Panc1 (cell line): ENCODE data around the gene ADAM12. TPM values are rescaled to one million over a fixed set of nuclear protein-coding genes. Genes with fewer than 3 reads are reported as not detected.

Experiments
- ATAC-seq: fragments of 200-7000 bp; cut with Tn5 transposase; 2 replicates; pipeline ENCODE4 v1.9.1; 2020; ENCODE audit warnings: mild to moderate bottlenecking, moderate library complexity
- BruUV-seq: library from RNA; stranded (reverse); fragments of 400-500 nt; replicated peaks from 2 replicates; lab custom pipeline; 2021; lab: Mats Ljungman, UMichigan
- CTCF ChIA-PET: fragments of 300-600 bp; sonication (Branson Sonifier 250); formaldehyde crosslinking; loops from one replicate; lab custom pipeline; 2022; ENCODE audit warnings: antibody characterized with exemption; lab: Charles Lee
- POLR2A ChIA-PET: fragments of 300-600 bp; sonication (Branson Sonifier 250); formaldehyde crosslinking; loops from one replicate; lab custom pipeline; 2022; ENCODE audit warnings: antibody characterized with exemption; lab: Charles Lee
- DNase-seq: peaks from one replicate; pipeline ENCODE4 v3.0.0-alpha.2; 2010; ENCODE audit warnings: low read depth, low spot score
- H3K27ac ChIP-seq: 2 replicates; pipeline ENCODE4 v1.5.1; 2011; ENCODE audit warnings: mild to moderate bottlenecking, low read length, inconsistent platforms
- H3K27me3 ChIP-seq: fragments of 200-500 bp; sonication (Bioruptor generic); 2 replicates; pipeline ENCODE4 v1.6.0; 2014; ENCODE audit warnings: low read length, inconsistent platforms; ENCODE audit not compliant: control insufficient read depth, insufficient read depth
- H3K36me3 ChIP-seq: fragments of 200-500 bp; sonication (Bioruptor generic); 2 replicates; pipeline ENCODE4 v1.5.1; 2014; ENCODE audit warnings: inconsistent platforms, mild to moderate bottlenecking, low read length, moderate library complexity; ENCODE audit not compliant: control insufficient read depth, insufficient read depth
- H3K4me1 ChIP-seq: 2 replicates; pipeline ENCODE4 v1.5.1; 2011; ENCODE audit warnings: inconsistent platforms, mild to moderate bottlenecking, low read length, moderate library complexity; ENCODE audit not compliant: control insufficient read depth, insufficient read depth
- H3K4me3 ChIP-seq, 2 experiments: 2 replicates each; pipeline ENCODE4 v1.5.1; 2011 to 2012; ENCODE audit warnings: low read depth in 2 of 2, low read length in 2 of 2, mild to moderate bottlenecking in 2 of 2, inconsistent platforms in 1 of 2, moderate library complexity in 1 of 2
- H3K9me3 ChIP-seq: fragments of 200-500 bp; sonication (Bioruptor generic); 2 replicates; pipeline ENCODE4 v1.5.1; 2014; ENCODE audit warnings: low read depth, mild to moderate bottlenecking, inconsistent platforms, low read length, moderate library complexity; ENCODE audit not compliant: control insufficient read depth, insufficient read depth
- POLR2AphosphoS5 ChIP-seq: IDR thresholded peaks from 2 replicates; pipeline ENCODE4 v1.6.1; 2012; ENCODE audit warnings: mild to moderate bottlenecking, low read depth, low read length, moderate library complexity
- REST ChIP-seq, 2 experiments: IDR thresholded peaks; 2 replicates each; pipeline ENCODE4 v1.6.1; 2011 to 2012; ENCODE audit warnings: low read depth in 2 of 2, control low read depth in 1 of 2, low read length in 1 of 2, mild to moderate bottlenecking in 1 of 2, moderate library complexity in 1 of 2; ENCODE audit not compliant: insufficient read depth in 1 of 2
- SIN3A ChIP-seq: IDR thresholded peaks from 2 replicates; pipeline ENCODE4 v1.6.1; 2012; ENCODE audit warnings: low read depth, mild to moderate bottlenecking, low read length, moderate library complexity, borderline replicate concordance; ENCODE audit not compliant: insufficient read depth
- TCF7L2 ChIP-seq: IDR thresholded peaks from 2 replicates; pipeline ENCODE4 v1.6.1; 2011; ENCODE audit warnings: mild to moderate bottlenecking, low read depth, low read length, inconsistent platforms
- in situ Hi-C: cut with HindIII; loops from 2 replicates; pipeline ENCODE4 v1.10.0; 2016; ENCODE audit warnings: low sequenced_read_pairs, low pct_unique_long_range_greater_than_20kb
- intact Hi-C: fragments of 100-400 bp; cut with micrococcal nuclease; formaldehyde crosslinking; loops from one replicate; pipeline ENCODE4 v1.10.0; 2022; ENCODE audit not compliant: unreplicated experiment
- total RNA-seq: library from RNA; stranded (reverse); gene quantifications from one replicate; pipeline ENCODE4 v1.2.1, GENCODE V29; 2021; ENCODE audit not compliant: unreplicated experiment
- TF ChIP-seq, protein P1 (sequence below): fragments of 450-650 bp; IDR thresholded peaks from 2 replicates; pipeline ENCODE4 v1.5.1; 2017; ENCODE audit warnings: mild to moderate bottlenecking

ADAM12 gene
- total RNA-seq, 1 experiment from 2014 or later: 0.10 TPM

DNA sequence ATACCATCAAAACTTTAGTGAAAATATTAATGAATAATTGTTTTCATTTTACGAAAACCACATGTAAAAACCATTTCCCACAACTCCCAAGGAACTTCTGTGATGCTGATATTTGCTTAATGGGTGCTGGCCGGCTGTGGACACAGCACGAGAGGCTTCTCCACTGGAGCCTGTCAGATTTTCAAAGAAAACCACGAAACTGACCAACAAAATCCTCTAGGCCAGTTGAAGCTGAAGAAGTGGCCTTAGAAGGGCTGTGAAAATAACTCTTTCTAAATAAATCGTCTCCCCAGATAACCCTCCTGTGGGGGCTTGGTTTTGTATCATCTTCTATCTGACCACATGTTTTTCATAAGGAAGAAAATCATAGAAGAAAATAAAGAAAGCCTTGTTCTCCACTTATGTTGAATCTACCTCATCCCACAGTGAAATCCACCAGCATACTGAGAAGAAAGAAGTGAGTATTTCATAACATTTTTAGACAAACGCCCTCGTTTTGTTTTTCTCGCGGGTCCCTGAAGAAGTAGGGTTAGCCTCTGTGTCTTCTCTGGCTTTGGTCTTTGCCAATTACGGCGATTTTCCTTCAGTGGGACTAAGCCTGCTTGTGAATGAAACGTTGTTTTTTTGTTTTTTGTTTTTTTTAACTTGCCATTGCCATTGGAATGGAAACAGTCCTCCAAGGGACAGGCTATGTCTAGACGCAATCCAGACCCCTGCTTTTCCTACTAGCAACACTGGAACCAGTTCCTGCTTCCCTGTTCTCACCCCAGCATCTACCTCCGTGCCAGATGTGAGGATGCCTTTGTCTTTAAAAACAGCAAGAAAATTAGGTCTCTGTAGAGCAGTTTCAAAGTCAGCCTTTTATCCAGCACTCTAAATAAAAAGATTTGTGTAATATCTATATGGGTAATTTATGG, 123.9 kb downstream of the ADAM12 start:
- DNase-seq (no peak), ATAC-seq (no peak)
- no peak overlapping the region for H3K27ac ChIP-seq
- in situ Hi-C loops: no loop called here
- no peak for TF ChIP-seq SIN3A
- no peak for TF ChIP-seq TCF7L2
- TF ChIP-seq, protein P1, sequence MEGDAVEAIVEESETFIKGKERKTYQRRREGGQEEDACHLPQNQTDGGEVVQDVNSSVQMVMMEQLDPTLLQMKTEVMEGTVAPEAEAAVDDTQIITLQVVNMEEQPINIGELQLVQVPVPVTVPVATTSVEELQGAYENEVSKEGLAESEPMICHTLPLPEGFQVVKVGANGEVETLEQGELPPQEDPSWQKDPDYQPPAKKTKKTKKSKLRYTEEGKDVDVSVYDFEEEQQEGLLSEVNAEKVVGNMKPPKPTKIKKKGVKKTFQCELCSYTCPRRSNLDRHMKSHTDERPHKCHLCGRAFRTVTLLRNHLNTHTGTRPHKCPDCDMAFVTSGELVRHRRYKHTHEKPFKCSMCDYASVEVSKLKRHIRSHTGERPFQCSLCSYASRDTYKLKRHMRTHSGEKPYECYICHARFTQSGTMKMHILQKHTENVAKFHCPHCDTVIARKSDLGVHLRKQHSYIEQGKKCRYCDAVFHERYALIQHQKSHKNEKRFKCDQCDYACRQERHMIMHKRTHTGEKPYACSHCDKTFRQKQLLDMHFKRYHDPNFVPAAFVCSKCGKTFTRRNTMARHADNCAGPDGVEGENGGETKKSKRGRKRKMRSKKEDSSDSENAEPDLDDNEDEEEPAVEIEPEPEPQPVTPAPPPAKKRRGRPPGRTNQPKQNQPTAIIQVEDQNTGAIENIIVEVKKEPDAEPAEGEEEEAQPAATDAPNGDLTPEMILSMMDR: no peak
- TF ChIP-seq POLR2AphosphoS5: no peak
- TF ChIP-seq REST (IDR thresholded peaks at IDR 0.05; ENCODE audit: insufficient read depth in 1 of 2, low read depth in 2 of 2, low read length in 1 of 2): no peak
- no peaks in the 10 kb centered on the region for H3K9me3 ChIP-seq
- intact Hi-C loops: no loop called here
- no peaks in the 10 kb centered on the region for H3K36me3 ChIP-seq
- ChIA-PET CTCF (no interaction called here), POLR2A (no interaction called here)
- BruUV-seq: no TSS peak
- H3K4me3 ChIP-seq: no peak overlapping the region
- H3K4me1 ChIP-seq: no peaks in the 10 kb centered on the region
- no peaks in the 10 kb centered on the region for H3K27me3 ChIP-seq

- Histone ChIP-seq H3K27ac (no peak overlapping the region), H3K27me3 (no peaks in the 10 kb centered on the region), H3K36me3 (no peaks in the 10 kb centered on the region), H3K4me3 (no peak overlapping the region), H3K9me3 (no peaks in the 10 kb centered on the region), H3K4me1 (no peaks in the 10 kb centered on the region)
- no peak for TF ChIP-seq TCF7L2
- no peak for TF ChIP-seq SIN3A
- no peak for TF ChIP-seq POLR2AphosphoS5
- TF ChIP-seq REST (IDR thresholded peaks at IDR 0.05; ENCODE audit: insufficient read depth in 1 of 2, low read depth in 2 of 2, low read length in 1 of 2): no peak
- TF ChIP-seq, protein P1: no peak
- CTCF ChIA-PET: no interaction called here
- in situ Hi-C loops (no loop called here), intact Hi-C loops (no loop called here)
- ATAC-seq (no peak), DNase-seq (no peak)
- BruUV-seq: no TSS peak
- POLR2A ChIA-PET: no interaction called here
Observed at GRCh38 chr10:126263006-126263676, 125.1 kb downstream of the ADAM12 start.
